GM12878 (cell line): Measurements from ENCODE around the gene ATG3. TPM values are rescaled to one million over a fixed set of nuclear protein-coding genes. Genes with fewer than 3 reads are reported as not detected.

Source experiments
- ATF2 ChIP-seq: IDR thresholded peaks from 2 replicates; pipeline ENCODE4 v1.6.1; 2012; ENCODE audit warnings: low read length, inconsistent platforms
- CUX1 ChIP-seq: IDR thresholded peaks from 2 replicates; pipeline ENCODE4 v1.6.1; 2012; ENCODE audit warnings: improper control_type of control experiment, low read depth, low read length; ENCODE audit not compliant: insufficient replicate concordance
- EZH2 ChIP-seq: IDR thresholded peaks from 2 replicates; pipeline ENCODE4 v1.6.1; 2012; ENCODE audit warnings: low read depth, mild to moderate bottlenecking, control low read depth, inconsistent platforms, low read length, borderline replicate concordance; ENCODE audit not compliant: control insufficient read depth
- HDAC2 ChIP-seq: fragments of 200-600 bp; sonication (generic); IDR thresholded peaks from 2 replicates; pipeline ENCODE4 v1.6.1; 2017
- IKZF2 ChIP-seq, 2 experiments: fragments of 450-650 bp; IDR thresholded peaks; 2 replicates each; pipeline ENCODE4 v1.6.1; 2017; ENCODE audit warnings: mild to moderate bottlenecking in 2 of 2, moderate library complexity in 2 of 2
- POLR2AphosphoS5 ChIP-seq: IDR thresholded peaks from 2 replicates; pipeline ENCODE4 v1.6.1; 2011; ENCODE audit warnings: mild to moderate bottlenecking, low read length, inconsistent platforms
- SIN3A ChIP-seq: IDR thresholded peaks from 2 replicates; pipeline ENCODE4 v1.6.1; 2012; ENCODE audit warnings: low read depth, low read length, improper control_type of control experiment
- TBL1XR1 ChIP-seq: IDR thresholded peaks from 2 replicates; pipeline ENCODE4 v1.6.1; 2012; ENCODE audit warnings: low read depth, low read length, improper control_type of control experiment
- ZNF24 ChIP-seq: fragments of 450-650 bp; IDR thresholded peaks from 2 replicates; pipeline ENCODE4 v1.6.1; 2017; ENCODE audit warnings: antibody characterized with exemption, mild to moderate bottlenecking
- ZNF592 ChIP-seq: fragments of 450-650 bp; IDR thresholded peaks from 2 replicates; pipeline ENCODE4 v1.6.1; 2017; ENCODE audit warnings: mild to moderate bottlenecking, moderate library complexity
- polyA plus RNA-seq, 11 experiments: library from polyadenylated mRNA; depleted of rRNA in 4 of 11; unstranded in 6 of 11; stranded (reverse) in 5 of 11; fragments of >200 nt; fragmentation: Nextera tagmentation in 4 of 11; fragmentation: Illumina TruSeq in 1 of 11; extraction: Ambion mirVana in 4 of 11; extraction: Trizol in 1 of 11; gene quantifications; 1 replicate in 1 of 11; 2 replicates in 10 of 11; pipeline versions ENCODE4 v1.2.1 to v1.2.3, GENCODE V29; 2011 to 2016; ENCODE audit warnings: inconsistent platforms in 2 of 11, missing spikeins in 2 of 11, low read depth in 1 of 11
- total RNA-seq, 4 experiments: library from RNA; depleted of rRNA in 3 of 4; stranded (reverse); fragments of >200 nt in 3 of 4; fragmentation: Illumina TruSeq in 1 of 4; extraction: Trizol in 1 of 4; gene quantifications; 2 replicates each; pipeline versions ENCODE4 v1.2.1 to v1.2.3, GENCODE V29; 2013 to 2021

The ATG3 gene
- total and polyA plus RNA-seq, 10 of the 15 experiments (the other 5 are each of a cell fraction or from before 2014, with no cell fraction given), result 49.8 to 97.0 (median 63.6) TPM

GRCh38 chr3:112508860-112509259, 52.9 kb downstream of the ATG3 start (continued):
- no peak for TF ChIP-seq CUX1
- no peak for TF ChIP-seq ZNF592
- no peak for TF ChIP-seq ZNF24
- TF ChIP-seq SIN3A, result no peak
- TF ChIP-seq ATF2, result no peak
- TF ChIP-seq EZH2, result no peak
- TF ChIP-seq POLR2AphosphoS5, result no peak
- no peak for TF ChIP-seq IKZF2 (IDR thresholded peaks at IDR 0.05)
- TF ChIP-seq HDAC2, result no peak
- TF ChIP-seq TBL1XR1, result no peak
